ENCODE results near the gene LMO3. TPM values are rescaled to one million over a fixed set of nuclear protein-coding genes. Genes with fewer than 3 reads are reported as not detected.
A peak's percentile ranks its signal among the peaks of the same experiment; 100 is the strongest.

LMO3 gene
- total RNA-seq, 1 experiment from 2014 or later: 36.2 TPM

DNA sequence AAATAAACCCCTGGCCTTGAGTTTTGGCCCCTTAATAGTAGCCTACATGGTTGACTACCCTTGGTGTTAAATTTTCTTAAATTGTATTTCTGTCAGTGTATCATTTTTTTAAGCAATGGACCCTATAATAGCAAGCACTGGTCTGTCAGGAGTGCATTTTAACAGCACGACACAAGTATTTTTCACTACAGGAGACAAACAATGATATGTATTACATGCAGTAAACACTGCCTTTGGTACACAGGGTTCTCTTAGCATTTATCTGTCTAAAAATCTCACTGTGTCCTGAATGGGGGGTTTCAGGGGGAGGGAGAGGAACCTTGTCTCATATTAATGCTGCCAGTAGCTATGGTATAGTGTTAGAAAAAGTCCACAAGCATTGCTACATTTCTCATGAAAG lies 18.4 kb downstream of the LMO3 start:
- Histone ChIP-seq H3K4me1 (ENCODE audit: insufficient read depth, low read length, poor library complexity, severe bottlenecking) (peaks cover 11% of the 10 kb centered on the region), H3K9me3 (ENCODE audit: low read depth, low read length, poor library complexity, severe bottlenecking) (peaks cover 1% of the 10 kb centered on the region), H3K36me3 (ENCODE audit: insufficient read depth, low read length, poor library complexity, severe bottlenecking) (no peaks in the 10 kb centered on the region), H3K27me3 (replicated peaks; ENCODE audit: insufficient read depth, low read depth, low read length, poor library complexity) (no peaks in the 10 kb centered on the region), H3K27ac (ENCODE audit: low read depth, low read length, poor library complexity, severe bottlenecking) (peak overlapping the region; percentile 17), H3K4me3 (ENCODE audit: low read depth, low read length, poor library complexity, severe bottlenecking) (no peak overlapping the region)
- TF ChIP-seq EZH2 (IDR thresholded peaks at IDR 0.05; ENCODE audit: borderline replicate concordance, low read depth, low read length, poor library complexity, severe bottlenecking): no peak
- TF ChIP-seq, protein P1, sequence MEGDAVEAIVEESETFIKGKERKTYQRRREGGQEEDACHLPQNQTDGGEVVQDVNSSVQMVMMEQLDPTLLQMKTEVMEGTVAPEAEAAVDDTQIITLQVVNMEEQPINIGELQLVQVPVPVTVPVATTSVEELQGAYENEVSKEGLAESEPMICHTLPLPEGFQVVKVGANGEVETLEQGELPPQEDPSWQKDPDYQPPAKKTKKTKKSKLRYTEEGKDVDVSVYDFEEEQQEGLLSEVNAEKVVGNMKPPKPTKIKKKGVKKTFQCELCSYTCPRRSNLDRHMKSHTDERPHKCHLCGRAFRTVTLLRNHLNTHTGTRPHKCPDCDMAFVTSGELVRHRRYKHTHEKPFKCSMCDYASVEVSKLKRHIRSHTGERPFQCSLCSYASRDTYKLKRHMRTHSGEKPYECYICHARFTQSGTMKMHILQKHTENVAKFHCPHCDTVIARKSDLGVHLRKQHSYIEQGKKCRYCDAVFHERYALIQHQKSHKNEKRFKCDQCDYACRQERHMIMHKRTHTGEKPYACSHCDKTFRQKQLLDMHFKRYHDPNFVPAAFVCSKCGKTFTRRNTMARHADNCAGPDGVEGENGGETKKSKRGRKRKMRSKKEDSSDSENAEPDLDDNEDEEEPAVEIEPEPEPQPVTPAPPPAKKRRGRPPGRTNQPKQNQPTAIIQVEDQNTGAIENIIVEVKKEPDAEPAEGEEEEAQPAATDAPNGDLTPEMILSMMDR (conservative IDR thresholded peaks at IDR 0.05; ENCODE audit: low read depth, low read length): no peak
- BruUV-seq (replicated peaks): no TSS peak
- ChIA-PET POLR2A (ENCODE audit: low non-redundant PET) (no interaction called here), CTCF (no interaction called here)
- intact Hi-C loops (cut with micrococcal nuclease; ENCODE audit: unreplicated experiment): no loop called here
- DNase-seq (ENCODE audit: low spot score): no peak

GRCh38 chr12:16587110-16587453 lies 18.9 kb downstream of the LMO3 start:
- H3K36me3 ChIP-seq (ENCODE audit: insufficient read depth, low read length, poor library complexity, severe bottlenecking): no peaks in the 10 kb centered on the region
- H3K9me3 ChIP-seq (ENCODE audit: low read depth, low read length, poor library complexity, severe bottlenecking): peaks cover 5% of the 10 kb centered on the region
- no TSS peak for BruUV-seq (replicated peaks)
- no peak for DNase-seq (ENCODE audit: low spot score)
- CTCF ChIA-PET: no interaction called here
- H3K27ac ChIP-seq (ENCODE audit: low read depth, low read length, poor library complexity, severe bottlenecking): peak overlapping the region; percentile 17
- POLR2A ChIA-PET (ENCODE audit: low non-redundant PET): no interaction called here
- peaks cover 11% of the 10 kb centered on the region for H3K4me1 ChIP-seq (ENCODE audit: insufficient read depth, low read length, poor library complexity, severe bottlenecking)
- H3K4me3 ChIP-seq (ENCODE audit: low read depth, low read length, poor library complexity, severe bottlenecking): no peak overlapping the region
- TF ChIP-seq EZH2 (IDR thresholded peaks at IDR 0.05; ENCODE audit: borderline replicate concordance, low read depth, low read length, poor library complexity, severe bottlenecking): no peak
- TF ChIP-seq, protein P1 (conservative IDR thresholded peaks at IDR 0.05; ENCODE audit: low read depth, low read length): no peak
- intact Hi-C loops (cut with micrococcal nuclease; ENCODE audit: unreplicated experiment): no loop called here
- H3K27me3 ChIP-seq (replicated peaks; ENCODE audit: insufficient read depth, low read depth, low read length, poor library complexity): no peaks in the 10 kb centered on the region

DNA sequence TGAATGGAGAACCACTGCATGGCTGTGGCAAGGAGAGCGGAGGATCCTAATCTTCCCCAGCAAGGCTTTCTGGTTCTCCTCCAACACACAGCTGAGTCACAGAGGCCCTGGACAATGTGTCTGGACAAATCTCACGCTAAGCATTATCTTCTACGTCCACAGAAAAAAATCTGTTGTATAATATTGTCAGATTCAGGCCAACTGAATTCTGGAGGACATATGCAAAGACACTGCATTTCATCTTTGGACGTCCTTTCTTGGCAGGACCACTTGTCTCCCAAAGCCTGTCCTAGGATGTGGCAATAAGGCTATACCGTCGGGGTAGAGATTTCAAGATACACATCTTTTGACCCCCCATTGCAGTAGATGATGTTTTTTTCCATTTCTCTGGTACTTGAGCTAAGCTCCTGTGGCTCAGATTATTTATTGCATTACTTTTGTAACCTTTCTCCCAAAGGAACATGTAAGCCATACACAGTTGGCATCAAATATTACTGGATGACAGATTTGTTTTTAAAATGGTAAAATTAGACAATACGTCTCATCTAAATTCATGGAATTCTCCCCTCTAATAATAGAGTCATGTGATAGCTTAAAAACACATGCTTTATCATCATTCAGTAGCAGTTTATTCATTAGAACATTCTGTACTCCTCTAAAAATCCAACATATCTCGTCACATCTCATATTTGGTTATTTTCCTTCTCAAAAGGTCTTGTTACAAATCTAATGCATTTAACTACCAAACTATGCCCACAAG lies 19.4 kb downstream of the LMO3 start:
- no peak overlapping the region for H3K4me3 ChIP-seq (ENCODE audit: low read depth, low read length, poor library complexity, severe bottlenecking)
- ChIA-PET POLR2A (ENCODE audit: low non-redundant PET) (no interaction called here), CTCF (no interaction called here)
- H3K9me3 ChIP-seq (ENCODE audit: low read depth, low read length, poor library complexity, severe bottlenecking): peaks cover 8% of the 10 kb centered on the region
- H3K4me1 ChIP-seq (ENCODE audit: insufficient read depth, low read length, poor library complexity, severe bottlenecking): peaks cover 11% of the 10 kb centered on the region
- no TSS peak for BruUV-seq (replicated peaks)
- H3K27me3 ChIP-seq (replicated peaks; ENCODE audit: insufficient read depth, low read depth, low read length, poor library complexity): no peaks in the 10 kb centered on the region
- no peaks in the 10 kb centered on the region for H3K36me3 ChIP-seq (ENCODE audit: insufficient read depth, low read length, poor library complexity, severe bottlenecking)
- intact Hi-C loops (cut with micrococcal nuclease; ENCODE audit: unreplicated experiment): no loop called here
- H3K27ac ChIP-seq (ENCODE audit: low read depth, low read length, poor library complexity, severe bottlenecking): peak overlapping the region; percentile 17
- no peak for DNase-seq (ENCODE audit: low spot score)
- no peak for TF ChIP-seq EZH2 (IDR thresholded peaks at IDR 0.05; ENCODE audit: borderline replicate concordance, low read depth, low read length, poor library complexity, severe bottlenecking)
- TF ChIP-seq, protein P1 (conservative IDR thresholded peaks at IDR 0.05; ENCODE audit: low read depth, low read length): no peak
